HG03097 (cell line): ENCODE data around the gene HYLS1.
"Not testable (repeated sequence)": the region's sequence is repeated elsewhere in the genome, so short reads cannot be mapped to it uniquely, and the experiment has no call there.

ENCODE experiments used
- ATAC-seq: cut with Tn5 transposase; IDR thresholded peaks from one replicate; pipeline ENCODE4 v1.9.1; 2021; ENCODE audit not compliant: unreplicated experiment, low FRiP score

Gene HYLS1

GRCh38 chr11:125887373-125888324, at the start of gene HYLS1:
Gene HYLS1 (plus strand): TSS chr11:125887668. CDS start chr11:125899369, 11,701 bp downstream.
- ATAC-seq, result peak; percentile 86

GRCh38 chr11:125842321-125842948, 45.0 kb upstream of the HYLS1 start:
- ATAC-seq, result no peak

GRCh38 chr11:125846188-125846587, 41.3 kb upstream of the HYLS1 start:
- no peak for ATAC-seq

- not testable (repeated sequence) for ATAC-seq
These were observed 29.8 kb upstream of the HYLS1 start for GRCh38 chr11:125857670-125858069.

- ATAC-seq, result not testable (repeated sequence)
These were observed 24.7 kb upstream of the HYLS1 start for GRCh38 chr11:125862786-125863185.

GRCh38 chr11:125865354-125865753, 22.1 kb upstream of the HYLS1 start:
- not testable (repeated sequence) for ATAC-seq

- no peak for ATAC-seq
These were observed 17.9 kb upstream of the HYLS1 start for GRCh38 chr11:125869521-125869920.

GRCh38 chr11:125871391-125872137, 15.9 kb upstream of the HYLS1 start:
- no peak for ATAC-seq

- ATAC-seq, result no peak
These were observed 15.4 kb upstream of the HYLS1 start for GRCh38 chr11:125872138-125872491.

GRCh38 chr11:125873881-125874555, 13.4 kb upstream of the HYLS1 start:
- no peak for ATAC-seq

- ATAC-seq, result no peak
These were observed 12.8 kb upstream of the HYLS1 start for GRCh38 chr11:125874556-125875124.

GRCh38 chr11:125881291-125881690, 6.2 kb upstream of the HYLS1 start:
- no peak for ATAC-seq

- ATAC-seq, result no peak
These were observed 4.1 kb upstream of the HYLS1 start for GRCh38 chr11:125883375-125883774.

GRCh38 chr11:125886997-125887372, 483 bp upstream of the HYLS1 start:
- peak; percentile 27 for ATAC-seq

- ATAC-seq, result no peak
These were observed 3.1 kb downstream of the HYLS1 start for GRCh38 chr11:125890447-125891100.

- ATAC-seq, result no peak
These were observed 4.6 kb downstream of the HYLS1 start for GRCh38 chr11:125892071-125892470.

- ATAC-seq, result no peak
These were observed 5.5 kb downstream of the HYLS1 start for GRCh38 chr11:125892994-125893393.

- ATAC-seq, result no peak
These were observed 14.4 kb downstream of the HYLS1 start for GRCh38 chr11:125901872-125902271.

GRCh38 chr11:125902277-125902926, 14.9 kb downstream of the HYLS1 start:
- ATAC-seq, result no peak
